ENCODE measurements around the gene EDA.

Gene EDA

GRCh38 chrX:69748055-69748454, 132.1 kb downstream of the EDA start:
- H2AK5ac ChIP-seq (ENCODE audit: low read depth, low read length): no peak overlapping the region
- no peaks in the 10 kb centered on the region for H3K4me1 ChIP-seq (ENCODE audit: control insufficient read depth in 2 of 2, insufficient read depth in 1 of 2, low read depth in 1 of 2, low read length in 2 of 2)
- H4K8ac ChIP-seq (ENCODE audit: low read depth, low read length): no peak overlapping the region
- H3K14ac ChIP-seq (ENCODE audit: low read length): no peak overlapping the region
- H2BK12ac ChIP-seq (ENCODE audit: low read length): no peak overlapping the region
- H3K79me1 ChIP-seq (ENCODE audit: low read depth, low read length): no peaks in the 10 kb centered on the region
- no CpG with 5 or more reads among the region's 1 CpG for WGBS, 2 donors (ENCODE audit: extremely low coverage in 2 of 2, insufficient read length in 2 of 2, insufficient replicate concordance in 1 of 2)
- no peak overlapping the region for H3K9ac ChIP-seq (ENCODE audit: low read depth, low read length, poor library complexity)
- no peak overlapping the region for H3K4ac ChIP-seq (ENCODE audit: low read length)
- no peak overlapping the region for H3K27ac ChIP-seq (replicated peaks; ENCODE audit: low read length)
- no peak overlapping the region for H3K4me2 ChIP-seq (ENCODE audit: insufficient read depth, low read length, poor library complexity, severe bottlenecking)
- H3K4me3 ChIP-seq (ENCODE audit: low read length in 2 of 2): no peak overlapping the region
- no peaks in the 10 kb centered on the region for H3K36me3 ChIP-seq (replicated peaks in 1 of 2; ENCODE audit: control insufficient read depth in 2 of 2, insufficient read depth in 2 of 2, low read length in 2 of 2)
- no peak overlapping the region for H4K91ac ChIP-seq (ENCODE audit: low read depth, low read length, poor library complexity)
- DNase-seq (ENCODE audit: low spot score): no peak
- no peaks in the 10 kb centered on the region for H3K27me3 ChIP-seq (ENCODE audit: control insufficient read depth in 3 of 3, insufficient read depth in 3 of 3, low read depth in 1 of 3, low read length in 3 of 3)
- no peak overlapping the region for H2BK120ac ChIP-seq (ENCODE audit: low read depth, low read length)
- H3K23ac ChIP-seq (ENCODE audit: low read depth, low read length, poor library complexity): no peak overlapping the region
- H2BK5ac ChIP-seq (ENCODE audit: low read length): no peak overlapping the region
- no peak overlapping the region for H2BK15ac ChIP-seq (ENCODE audit: low read length)
- no peaks in the 10 kb centered on the region for H3K9me3 ChIP-seq (replicated peaks in 1 of 2; ENCODE audit: control insufficient read depth in 2 of 2, insufficient read depth in 1 of 2, low read depth in 1 of 2, low read length in 2 of 2)
- H3K18ac ChIP-seq (ENCODE audit: low read length): no peak overlapping the region
- H2AFZ ChIP-seq (ENCODE audit: low read length): no peak overlapping the region

GRCh38 chrX:69759921-69760625, 144.2 kb downstream of the EDA start:
- DNase-seq (ENCODE audit: low spot score): no peak
- WGBS, 2 donors (ENCODE audit: extremely low coverage in 2 of 2, insufficient read length in 2 of 2, insufficient replicate concordance in 1 of 2): no CpG with 5 or more reads among the region's 1 CpG
- Histone ChIP-seq H4K8ac (ENCODE audit: low read depth, low read length) (no peak overlapping the region), H2BK12ac (ENCODE audit: low read length) (no peak overlapping the region), H2AK5ac (ENCODE audit: low read depth, low read length) (no peak overlapping the region), H2BK15ac (ENCODE audit: low read length) (no peak overlapping the region), H3K18ac (ENCODE audit: low read length) (no peak overlapping the region), H2AFZ (ENCODE audit: low read length) (no peak overlapping the region), H3K4me2 (ENCODE audit: insufficient read depth, low read length, poor library complexity, severe bottlenecking) (no peak overlapping the region), H3K79me1 (ENCODE audit: low read depth, low read length) (no peaks in the 10 kb centered on the region), H3K4me1 (ENCODE audit: control insufficient read depth in 2 of 2, insufficient read depth in 1 of 2, low read depth in 1 of 2, low read length in 2 of 2) (no peaks in the 10 kb centered on the region), H3K9me3 (replicated peaks in 1 of 2; ENCODE audit: control insufficient read depth in 2 of 2, insufficient read depth in 1 of 2, low read depth in 1 of 2, low read length in 2 of 2) (no peaks in the 10 kb centered on the region), H3K9ac (ENCODE audit: low read depth, low read length, poor library complexity) (no peak overlapping the region), H3K4ac (ENCODE audit: low read length) (no peak overlapping the region), H3K27me3 (ENCODE audit: control insufficient read depth in 3 of 3, insufficient read depth in 3 of 3, low read depth in 1 of 3, low read length in 3 of 3) (peaks cover 0 to 4% (median 0%) of the 10 kb centered on the region in 3 experiments), H4K91ac (ENCODE audit: low read depth, low read length, poor library complexity) (no peak overlapping the region), H3K4me3 (ENCODE audit: low read length in 2 of 2) (no peak overlapping the region), H3K23ac (ENCODE audit: low read depth, low read length, poor library complexity) (no peak overlapping the region), H2BK120ac (ENCODE audit: low read depth, low read length) (no peak overlapping the region), H3K14ac (ENCODE audit: low read length) (no peak overlapping the region), H3K36me3 (replicated peaks in 1 of 2; ENCODE audit: control insufficient read depth in 2 of 2, insufficient read depth in 2 of 2, low read length in 2 of 2) (no peaks in the 10 kb centered on the region), H3K27ac (replicated peaks; ENCODE audit: low read length) (no peak overlapping the region), H2BK5ac (ENCODE audit: low read length) (no peak overlapping the region)

- H3K27me3 ChIP-seq (ENCODE audit: control insufficient read depth in 3 of 3, insufficient read depth in 3 of 3, low read depth in 1 of 3, low read length in 3 of 3): peaks cover 0 to 4% (median 0%) of the 10 kb centered on the region in 3 experiments
- no CpG with 5 or more reads among the region's 3 CpGs for WGBS, 2 donors (ENCODE audit: extremely low coverage in 2 of 2, insufficient read length in 2 of 2, insufficient replicate concordance in 1 of 2)
These were observed 145.7 kb downstream of the EDA start for GRCh38 chrX:69761633-69762032.

GRCh38 chrX:69762340-69762739, 146.4 kb downstream of the EDA start:
- no peak overlapping the region for H3K4ac ChIP-seq (ENCODE audit: low read length)
- no peak overlapping the region for H2AFZ ChIP-seq (ENCODE audit: low read length)
- H3K79me1 ChIP-seq (ENCODE audit: low read depth, low read length): no peaks in the 10 kb centered on the region
- no peak for DNase-seq (ENCODE audit: low spot score)
- no peak overlapping the region for H2BK12ac ChIP-seq (ENCODE audit: low read length)
- H3K27me3 ChIP-seq (ENCODE audit: control insufficient read depth in 3 of 3, insufficient read depth in 3 of 3, low read depth in 1 of 3, low read length in 3 of 3): peaks cover 0 to 4% (median 0%) of the 10 kb centered on the region in 3 experiments
- no peak overlapping the region for H3K4me3 ChIP-seq (ENCODE audit: low read length in 2 of 2)
- no peak overlapping the region for H3K18ac ChIP-seq (ENCODE audit: low read length)
- no peak overlapping the region for H3K23ac ChIP-seq (ENCODE audit: low read depth, low read length, poor library complexity)
- H2BK15ac ChIP-seq (ENCODE audit: low read length): no peak overlapping the region
- no peak overlapping the region for H3K4me2 ChIP-seq (ENCODE audit: insufficient read depth, low read length, poor library complexity, severe bottlenecking)
- H4K91ac ChIP-seq (ENCODE audit: low read depth, low read length, poor library complexity): no peak overlapping the region
- whole genome bisulfite sequencing, 2 donors (ENCODE audit: extremely low coverage in 2 of 2, insufficient read length in 2 of 2, insufficient replicate concordance in 1 of 2): no CpG with 5 or more reads among the region's 3 CpGs
- H2BK5ac ChIP-seq (ENCODE audit: low read length): no peak overlapping the region
- H3K27ac ChIP-seq (replicated peaks; ENCODE audit: low read length): no peak overlapping the region
- no peak overlapping the region for H4K8ac ChIP-seq (ENCODE audit: low read depth, low read length)
- H2BK120ac ChIP-seq (ENCODE audit: low read depth, low read length): no peak overlapping the region
- H3K36me3 ChIP-seq (replicated peaks in 1 of 2; ENCODE audit: control insufficient read depth in 2 of 2, insufficient read depth in 2 of 2, low read length in 2 of 2): no peaks in the 10 kb centered on the region
- H3K14ac ChIP-seq (ENCODE audit: low read length): no peak overlapping the region
- no peak overlapping the region for H2AK5ac ChIP-seq (ENCODE audit: low read depth, low read length)
- no peak overlapping the region for H3K9ac ChIP-seq (ENCODE audit: low read depth, low read length, poor library complexity)
- no peaks in the 10 kb centered on the region for H3K9me3 ChIP-seq (replicated peaks in 1 of 2; ENCODE audit: control insufficient read depth in 2 of 2, insufficient read depth in 1 of 2, low read depth in 1 of 2, low read length in 2 of 2)
- no peaks in the 10 kb centered on the region for H3K4me1 ChIP-seq (ENCODE audit: control insufficient read depth in 2 of 2, insufficient read depth in 1 of 2, low read depth in 1 of 2, low read length in 2 of 2)

More at GRCh38 chrX:69761633-69762032, 145.7 kb downstream of the EDA start:
- Histone ChIP-seq H3K4me1 (ENCODE audit: control insufficient read depth in 2 of 2, insufficient read depth in 1 of 2, low read depth in 1 of 2, low read length in 2 of 2) (no peaks in the 10 kb centered on the region), H2BK120ac (ENCODE audit: low read depth, low read length) (no peak overlapping the region), H2BK12ac (ENCODE audit: low read length) (no peak overlapping the region), H3K18ac (ENCODE audit: low read length) (no peak overlapping the region), H3K27ac (replicated peaks; ENCODE audit: low read length) (no peak overlapping the region), H2BK5ac (ENCODE audit: low read length) (no peak overlapping the region), H3K23ac (ENCODE audit: low read depth, low read length, poor library complexity) (no peak overlapping the region), H3K4me3 (ENCODE audit: low read length in 2 of 2) (no peak overlapping the region), H3K4me2 (ENCODE audit: insufficient read depth, low read length, poor library complexity, severe bottlenecking) (no peak overlapping the region), H3K79me1 (ENCODE audit: low read depth, low read length) (no peaks in the 10 kb centered on the region), H3K4ac (ENCODE audit: low read length) (no peak overlapping the region), H4K91ac (ENCODE audit: low read depth, low read length, poor library complexity) (no peak overlapping the region), H2AFZ (ENCODE audit: low read length) (no peak overlapping the region), H3K36me3 (replicated peaks in 1 of 2; ENCODE audit: control insufficient read depth in 2 of 2, insufficient read depth in 2 of 2, low read length in 2 of 2) (no peaks in the 10 kb centered on the region), H3K9me3 (replicated peaks in 1 of 2; ENCODE audit: control insufficient read depth in 2 of 2, insufficient read depth in 1 of 2, low read depth in 1 of 2, low read length in 2 of 2) (no peaks in the 10 kb centered on the region), H2BK15ac (ENCODE audit: low read length) (no peak overlapping the region), H3K9ac (ENCODE audit: low read depth, low read length, poor library complexity) (no peak overlapping the region), H4K8ac (ENCODE audit: low read depth, low read length) (no peak overlapping the region), H3K14ac (ENCODE audit: low read length) (no peak overlapping the region), H2AK5ac (ENCODE audit: low read depth, low read length) (no peak overlapping the region)
- no peak for DNase-seq (ENCODE audit: low spot score)

All from neuronal stem cell (in vitro differentiated cells).